ENCODE data around the gene ZP3.

- peak in 2 of 3 donors; percentile 25 to 83 for TF ChIP-seq POLR2AphosphoS5 (IDR thresholded peaks at IDR 0.05)
- no peak for TF ChIP-seq CTCF (IDR thresholded peaks at IDR 0.05)
- TF ChIP-seq POLR2A (IDR thresholded peaks at IDR 0.05) = peak in 1 of 2 donors; percentile 65
- TF ChIP-seq EP300 (IDR thresholded peaks at IDR 0.05) = no peak
These were observed 31.4 kb upstream of the ZP3 start for GRCh38 chr7:76393116-76394031.
